GM18508 (cell line): ENCODE data around the gene RUNX3.

Experiments used
- ATAC-seq: cut with Tn5 transposase; IDR thresholded peaks from one replicate; pipeline ENCODE4 v1.9.1; 2021; ENCODE audit warnings: moderate number of reproducible peaks; ENCODE audit not compliant: insufficient read depth, unreplicated experiment

Gene RUNX3

GRCh38 chr1:24931468-24932231 lies 1.6 kb upstream of the RUNX3 start:
- ATAC-seq, result no peak

GRCh38 chr1:24931146-24931467 lies 1.0 kb upstream of the RUNX3 start:
- no peak for ATAC-seq

GRCh38 chr1:24929398-24930259 lies 447 bp downstream of the RUNX3 start:
- ATAC-seq, result no peak

- no peak for ATAC-seq
Measured at GRCh38 chr1:24928689-24929397, 1.2 kb downstream of the RUNX3 start.

GRCh38 chr1:24927988-24928688 lies 1.9 kb downstream of the RUNX3 start:
- no peak for ATAC-seq

GRCh38 chr1:24927473-24927872 lies 2.6 kb downstream of the RUNX3 start:
- no peak for ATAC-seq

- no peak for ATAC-seq
Measured at GRCh38 chr1:24926563-24927249, 3.4 kb downstream of the RUNX3 start.

- no peak for ATAC-seq
Measured at GRCh38 chr1:24925963-24926362, 4.1 kb downstream of the RUNX3 start.

GRCh38 chr1:24925082-24925779 lies 4.8 kb downstream of the RUNX3 start:
- no peak for ATAC-seq

GRCh38 chr1:24923485-24924113 lies 6.5 kb downstream of the RUNX3 start:
- ATAC-seq, result no peak

GRCh38 chr1:24921938-24922662 lies 8.0 kb downstream of the RUNX3 start:
- ATAC-seq, result no peak

- ATAC-seq, result no peak
Measured at GRCh38 chr1:24921412-24921811, 8.7 kb downstream of the RUNX3 start.

GRCh38 chr1:24920533-24920925 lies 9.5 kb downstream of the RUNX3 start:
- no peak for ATAC-seq

GRCh38 chr1:24919791-24920532 lies 10.1 kb downstream of the RUNX3 start:
- ATAC-seq, result no peak

GRCh38 chr1:24918995-24919605 lies 11.0 kb downstream of the RUNX3 start:
- ATAC-seq, result no peak

- ATAC-seq, result no peak
Measured at GRCh38 chr1:24918370-24918769, 11.7 kb downstream of the RUNX3 start.
